SK-MEL-5 (cell line): ENCODE measurements around the gene CTXN1. TPM values are rescaled to one million over a fixed set of nuclear protein-coding genes. Genes with fewer than 3 reads are reported as not detected.
A peak's percentile ranks its signal among the peaks of the same experiment; 100 is the strongest.
"Not testable (repeated sequence)": the region's sequence is repeated elsewhere in the genome, so short reads cannot be mapped to it uniquely, and the experiment has no call there.

Experiments
- DNase-seq: peaks from one replicate; pipeline ENCODE4 v3.0.0-alpha.2; 2016; ENCODE audit warnings: low read depth, low spot score
- in situ Hi-C: cut with HindIII; loops from 2 replicates; pipeline ENCODE4 v1.10.0; 2016; ENCODE audit warnings: low sequenced_read_pairs, high pct_unique_total_duplicates, low pct_unique_long_range_greater_than_20kb
- polyA plus RNA-seq, 2 experiments: library from polyadenylated mRNA; depleted of rRNA; stranded (reverse); fragments of >200 nt; gene quantifications; 2 replicates each; pipeline ENCODE4 v1.2.3, GENCODE V29; 2015
- total RNA-seq: library from RNA; depleted of rRNA; stranded (reverse); fragments of >200 nt; shearing (Covaris generic); gene quantifications from 2 replicates; pipeline ENCODE4 v1.2.3, GENCODE V29; 2014; rRNA removed

CTXN1 gene
- 0.37 and 0.42 TPM in 2 replicates for total RNA-seq
- polyA plus RNA-seq (2015; cell fraction: cytosol; rRNA removed): 4.9 and 6.5 TPM in 2 replicates
- 0.20 and 0.42 TPM in 2 replicates for polyA plus RNA-seq (2015; cell fraction: nucleus; rRNA removed)

GRCh38 chr19:7926021-7926726 lies at the start of gene CTXN1:
CTXN1 (minus strand) TSS chr19:7926135; CDS start chr19:7925538, 597 bp downstream.
- in situ Hi-C loops: no loop called here
- peak; percentile 42 for DNase-seq

- DNase-seq: no peak
- in situ Hi-C loops: no loop called here
Measured at GRCh38 chr19:7975037-7975436, 49.1 kb upstream of the CTXN1 start.

GRCh38 chr19:7973883-7974282 lies 47.9 kb upstream of the CTXN1 start:
- DNase-seq: no peak
- in situ Hi-C loops: no loop called here

GRCh38 chr19:7971553-7972520 lies 45.9 kb upstream of the CTXN1 start:
- in situ Hi-C loops: no loop called here
- DNase-seq: no peak

GRCh38 chr19:7970716-7971448 lies 44.9 kb upstream of the CTXN1 start:
- in situ Hi-C loops: no loop called here
- peak; percentile 68 for DNase-seq

- in situ Hi-C loops: no loop called here
- DNase-seq: no peak
Measured at GRCh38 chr19:7969555-7969939, 43.6 kb upstream of the CTXN1 start.

- in situ Hi-C loops: no loop called here
- DNase-seq: no peak
Measured at GRCh38 chr19:7968796-7969554, 43.0 kb upstream of the CTXN1 start.

- in situ Hi-C loops: no loop called here
- no peak for DNase-seq
Measured at GRCh38 chr19:7968008-7968795, 42.3 kb upstream of the CTXN1 start.

- in situ Hi-C loops: no loop called here
- no peak for DNase-seq
Measured at GRCh38 chr19:7965921-7966665, 40.2 kb upstream of the CTXN1 start.

- in situ Hi-C loops: no loop called here
- DNase-seq: no peak
Measured at GRCh38 chr19:7965259-7965841, 39.4 kb upstream of the CTXN1 start.

- DNase-seq: no peak
- in situ Hi-C loops: no loop called here
Measured at GRCh38 chr19:7963566-7963965, 37.6 kb upstream of the CTXN1 start.

GRCh38 chr19:7962644-7963268 lies 36.8 kb upstream of the CTXN1 start:
- in situ Hi-C loops: no loop called here
- no peak for DNase-seq

GRCh38 chr19:7961920-7962626 lies 36.1 kb upstream of the CTXN1 start:
- in situ Hi-C loops: no loop called here
- DNase-seq: no peak

- DNase-seq, in situ Hi-C loops: not testable (repeated sequence)
Measured at GRCh38 chr19:7961082-7961481, 35.1 kb upstream of the CTXN1 start.

- in situ Hi-C loops: no loop called here
- DNase-seq: no peak
Measured at GRCh38 chr19:7959211-7959610, 33.3 kb upstream of the CTXN1 start.
